K562 (cell line): ENCODE results near the gene GATC. TPM values are rescaled to one million over a fixed set of nuclear protein-coding genes. Genes with fewer than 3 reads are reported as not detected.

ENCODE experiments used
- CHD1 ChIP-seq: fragments of 200-600 bp; sonication (generic); IDR thresholded peaks from one replicate; pipeline ENCODE4 v1.6.1; 2012; ENCODE audit warnings: mild to moderate bottlenecking, moderate library complexity, low read length, inconsistent platforms
- E2F6 ChIP-seq, 2 experiments: IDR thresholded peaks; 2 replicates each; pipeline ENCODE4 v1.6.1; 2011; ENCODE audit warnings: borderline replicate concordance in 1 of 2, control low read depth in 1 of 2, low read depth in 1 of 2, low read length in 1 of 2, mild to moderate bottlenecking in 1 of 2, mixed read lengths in 1 of 2, moderate library complexity in 1 of 2; ENCODE audit not compliant: insufficient read depth in 1 of 2, insufficient read length in 1 of 2, poor library complexity in 1 of 2, severe bottlenecking in 1 of 2; ENCODE audit errors: extremely low read depth in 1 of 2
- MCM2 ChIP-seq: fragments of 450-650 bp; IDR thresholded peaks from 2 replicates; pipeline ENCODE4 v1.6.1; 2017; ENCODE audit warnings: low read depth, mild to moderate bottlenecking
- RFX1 ChIP-seq: fragments of 450-650 bp; IDR thresholded peaks from 2 replicates; pipeline ENCODE4 v1.6.1; 2016; ENCODE audit warnings: mild to moderate bottlenecking, moderate library complexity
- SMAD1 ChIP-seq: fragments of 150-350 bp; IDR thresholded peaks from 2 replicates; pipeline ENCODE4 v1.6.1; 2014; ENCODE audit warnings: low read length, low read depth; ENCODE audit not compliant: partially characterized antibody
- THAP12 ChIP-seq: fragments of 250-450 bp; sonication (Bioruptor Pico); IDR thresholded peaks from 2 replicates; pipeline ENCODE4 v1.9.0; 2021; ENCODE audit warnings: mild to moderate bottlenecking, inconsistent platforms
- TRIM25 ChIP-seq: fragments of 450-650 bp; IDR thresholded peaks from 2 replicates; pipeline ENCODE4 v1.7.0; 2016; ENCODE audit warnings: borderline replicate concordance
- ZBTB49 ChIP-seq: sonication (generic); formaldehyde crosslinking; IDR thresholded peaks from 2 replicates; pipeline ENCODE4 v1.8.0; 2022; ENCODE audit warnings: missing genetic modification reagents, mild to moderate bottlenecking, borderline replicate concordance
- ZC3H4 ChIP-seq: sonication (generic); formaldehyde crosslinking; IDR thresholded peaks from 2 replicates; pipeline ENCODE4 v1.9.0; 2021; ENCODE audit warnings: missing genetic modification reagents, borderline replicate concordance
- ZNF449 ChIP-seq: fragments of 250-450 bp; sonication (Bioruptor Pico); IDR thresholded peaks from 2 replicates; pipeline ENCODE4 v1.8.0; 2022; ENCODE audit warnings: moderate library complexity, mild to moderate bottlenecking, inconsistent platforms
- ZNF609 ChIP-seq: sonication (generic); formaldehyde crosslinking; IDR thresholded peaks from 2 replicates; pipeline ENCODE4 v1.8.1; 2023; ENCODE audit warnings: missing genetic modification reagents, mild to moderate bottlenecking, borderline replicate concordance
- polyA plus RNA-seq, 8 experiments: library from polyadenylated mRNA; depleted of rRNA in 4 of 8; stranded (reverse) in 5 of 8; unstranded in 3 of 8; fragments of >200 nt; fragmentation: Nextera tagmentation in 2 of 8; fragmentation: Illumina TruSeq in 1 of 8; extraction: Ambion mirVana in 2 of 8; extraction: Trizol in 1 of 8; gene quantifications; 2 replicates each; pipeline versions ENCODE4 v1.2.1 to v1.2.3, GENCODE V29; 2011 to 2014; ENCODE audit warnings: inconsistent platforms in 1 of 8, missing spikeins in 1 of 8
- total RNA-seq, 7 experiments: library from RNA; depleted of rRNA in 6 of 7; stranded (reverse); fragments of >200 nt in 6 of 7; fragmentation: Illumina TruSeq in 2 of 7; extraction: Trizol in 2 of 7; gene quantifications; 2 replicates each; pipeline versions ENCODE4 v1.2.1 to v1.2.3, GENCODE V29; 2011 to 2021; ENCODE audit warnings: low replicate concordance in 1 of 7

The GATC gene
- total and polyA plus RNA-seq, 9 of the 15 experiments (the other 6 are each of a cell fraction or from before 2014, with no cell fraction given), result 5.8 to 52.6 (median 28.2) TPM

- TF ChIP-seq THAP12 (CRISPR knock-in tag), result no peak
- TF ChIP-seq ZNF449 (CRISPR knock-in tag), result no peak
- no peak for TF ChIP-seq ZNF609 (CRISPR knock-in tag)
- TF ChIP-seq CHD1, result no peak
- TF ChIP-seq TRIM25, result no peak
- peak; percentile 13 to 43 for TF ChIP-seq E2F6 (IDR thresholded peaks at IDR 0.05; ENCODE audit: borderline replicate concordance in 1 of 2, extremely low read depth in 1 of 2, insufficient read depth in 1 of 2, insufficient read length in 1 of 2, low read depth in 1 of 2, low read length in 1 of 2, poor library complexity in 1 of 2, severe bottlenecking in 1 of 2)
- TF ChIP-seq ZBTB49 (CRISPR knock-in tag), result no peak
- TF ChIP-seq MCM2, result no peak
- peak; percentile 31 for TF ChIP-seq SMAD1
- peak; percentile 98 for TF ChIP-seq RFX1
- peak; percentile 86; the same call in 1 of the 2 replicates for TF ChIP-seq ZC3H4 (CRISPR knock-in tag)
These were observed 49.6 kb downstream of the GATC start, which contains the start of gene DYNLL1 (continued) for GRCh38 chr12:120495731-120496412.
